Medulla oblongata (tissue), 1 donor: ENCODE data around the gene RCSD1.
"Not testable (repeated sequence)": the region's sequence is repeated elsewhere in the genome, so short reads cannot be mapped to it uniquely, and the experiment has no call there.

Source experiments
- DNase-seq: peaks from one replicate; pipeline ENCODE4 v3.0.0-alpha.2; 2015; ENCODE audit errors: extremely low spot score

RCSD1 gene

GRCh38 chr1:167715157-167715999 is 85.3 kb downstream of the RCSD1 start:
- DNase-seq, result peak; percentile 98

DNA sequence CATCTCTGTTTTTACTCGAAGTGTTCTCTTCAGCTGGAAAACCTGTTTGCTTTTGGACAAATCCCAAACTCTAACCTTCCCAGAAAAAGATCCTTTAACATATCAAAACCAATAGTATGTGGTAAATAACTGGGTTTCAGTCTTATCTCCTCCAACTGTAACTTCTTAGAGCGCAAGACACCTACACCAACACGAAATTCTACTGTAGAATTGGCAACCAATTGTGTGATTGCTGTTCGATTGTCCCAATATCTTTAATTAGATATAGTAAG is 85.9 kb downstream of the RCSD1 start:
- no peak for DNase-seq

GRCh38 chr1:167717351-167717750 is 87.3 kb downstream of the RCSD1 start:
- DNase-seq, result no peak

GRCh38 chr1:167718914-167719691 is 89.1 kb downstream of the RCSD1 start:
- DNase-seq, result no peak

- DNase-seq, result not testable (repeated sequence)
Observed at GRCh38 chr1:167719715-167720421, 89.8 kb downstream of the RCSD1 start.

DNA sequence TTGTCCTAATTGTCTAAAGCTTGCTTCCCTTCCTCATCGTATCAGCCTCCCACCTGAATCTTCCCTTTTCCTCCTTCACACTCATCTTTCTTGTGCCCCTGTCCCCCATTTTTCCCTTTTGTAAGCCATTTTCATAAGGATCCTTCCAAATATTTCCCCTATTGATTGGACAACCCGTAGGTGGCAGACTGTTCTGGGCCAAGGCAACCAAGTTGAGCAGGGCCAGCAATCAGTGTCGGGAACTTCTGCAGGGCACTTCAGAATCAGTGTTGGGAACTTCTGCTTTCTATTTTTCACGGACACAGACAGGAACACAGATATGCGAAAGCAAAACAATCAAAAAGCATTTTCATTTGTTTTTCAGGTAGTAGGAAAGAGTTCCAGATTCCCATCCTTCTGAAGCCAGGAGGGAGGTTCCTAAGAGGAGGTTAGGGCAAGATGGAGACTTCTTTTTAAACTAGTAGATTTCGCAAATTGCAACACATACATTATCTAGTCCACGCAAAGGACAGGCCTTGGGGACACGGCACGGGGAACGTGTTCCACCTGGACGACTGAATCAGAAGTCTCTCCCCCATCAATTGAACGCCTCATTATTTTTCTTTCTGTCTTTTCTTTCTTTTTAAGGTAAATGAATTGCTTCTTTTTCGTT is 91.1 kb downstream of the RCSD1 start:
- peak; percentile 84 for DNase-seq

DNA sequence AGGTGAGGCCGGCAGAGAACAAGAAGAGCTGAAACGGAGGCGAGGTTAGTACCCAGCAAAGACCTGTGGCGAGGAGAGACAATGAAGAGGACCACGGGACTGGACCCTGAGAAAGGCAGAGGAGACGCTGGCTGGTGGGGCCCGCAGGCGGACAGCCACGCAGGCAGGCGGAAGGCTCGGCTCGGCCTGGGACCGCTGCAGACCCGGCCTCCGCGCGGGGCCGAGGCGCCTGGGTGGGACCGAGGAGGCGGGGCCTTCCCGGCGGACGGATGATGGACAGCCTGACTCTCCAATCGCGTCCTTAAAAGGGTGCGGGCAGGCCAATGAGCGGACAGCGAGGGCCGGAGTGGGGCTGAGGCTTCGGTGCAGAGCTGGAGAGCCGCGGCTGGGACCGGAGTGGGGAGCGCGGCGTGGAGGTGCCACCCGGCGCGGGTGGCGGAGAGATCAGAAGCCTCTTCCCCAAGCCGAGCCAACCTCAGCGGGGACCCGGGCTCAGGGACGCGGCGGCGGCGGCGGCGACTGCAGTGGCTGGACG is 91.7 kb downstream of the RCSD1 start, which contains the start of gene MPZL1:
Gene MPZL1, plus strand, starts transcription at position 366 of the 535 bp plus-strand sequence. CDS start 170 bp downstream, outside the sequence.
- peak; percentile 96 for DNase-seq

- peak; percentile 31 for DNase-seq
Observed at GRCh38 chr1:167722152-167722869, 92.3 kb downstream of the RCSD1 start.

- no peak for DNase-seq
Observed at GRCh38 chr1:167722870-167723251, 92.8 kb downstream of the RCSD1 start.

DNA sequence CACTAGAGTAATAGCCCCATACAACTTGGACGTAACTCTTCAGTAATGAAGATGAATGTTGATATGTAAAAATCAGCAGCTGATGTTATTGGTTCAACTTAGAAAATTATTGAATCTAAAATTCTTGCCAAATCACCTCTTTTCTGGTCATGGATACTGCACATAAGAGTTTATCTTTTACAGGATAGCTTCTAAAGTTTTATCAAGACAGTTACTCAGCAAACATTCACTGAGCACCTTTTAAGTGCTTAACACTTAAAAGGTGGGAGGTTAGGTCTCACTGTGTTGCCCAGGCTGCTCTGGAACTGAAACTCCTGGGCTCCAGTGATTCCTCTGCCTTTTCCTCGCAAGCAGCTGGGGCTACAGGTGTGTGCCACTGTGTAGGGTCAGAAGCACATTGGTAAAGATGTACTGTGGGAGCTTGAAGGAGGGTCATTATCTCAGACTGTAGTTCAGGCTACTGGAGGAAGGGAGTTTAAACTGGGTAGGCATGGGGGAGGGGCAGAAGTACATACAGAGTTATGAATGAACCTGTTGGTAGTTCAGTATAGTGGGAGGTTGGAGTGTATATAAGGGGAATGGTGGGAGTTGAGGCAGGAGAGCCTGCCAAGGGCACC is 93.8 kb downstream of the RCSD1 start:
- no peak for DNase-seq

DNA sequence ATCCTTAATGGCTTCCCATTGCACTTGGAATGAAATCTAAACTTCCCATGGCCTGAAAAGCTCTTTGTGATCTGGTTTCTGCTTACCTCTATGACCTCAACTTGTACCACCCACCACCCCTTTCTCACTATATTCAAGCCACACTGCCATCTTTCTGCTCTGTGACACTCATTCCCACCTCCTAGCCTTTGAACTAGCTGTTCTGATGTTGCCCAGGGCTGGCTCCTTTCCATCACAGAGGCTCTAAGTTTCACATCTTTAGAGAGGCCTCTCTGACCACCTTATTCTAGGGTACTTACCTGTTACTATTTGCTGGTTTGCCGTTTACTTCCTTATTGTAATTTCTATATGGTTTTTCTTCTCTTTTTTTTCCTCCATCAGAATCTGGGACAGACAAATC is 96.0 kb downstream of the RCSD1 start:
- DNase-seq, result no peak

DNA sequence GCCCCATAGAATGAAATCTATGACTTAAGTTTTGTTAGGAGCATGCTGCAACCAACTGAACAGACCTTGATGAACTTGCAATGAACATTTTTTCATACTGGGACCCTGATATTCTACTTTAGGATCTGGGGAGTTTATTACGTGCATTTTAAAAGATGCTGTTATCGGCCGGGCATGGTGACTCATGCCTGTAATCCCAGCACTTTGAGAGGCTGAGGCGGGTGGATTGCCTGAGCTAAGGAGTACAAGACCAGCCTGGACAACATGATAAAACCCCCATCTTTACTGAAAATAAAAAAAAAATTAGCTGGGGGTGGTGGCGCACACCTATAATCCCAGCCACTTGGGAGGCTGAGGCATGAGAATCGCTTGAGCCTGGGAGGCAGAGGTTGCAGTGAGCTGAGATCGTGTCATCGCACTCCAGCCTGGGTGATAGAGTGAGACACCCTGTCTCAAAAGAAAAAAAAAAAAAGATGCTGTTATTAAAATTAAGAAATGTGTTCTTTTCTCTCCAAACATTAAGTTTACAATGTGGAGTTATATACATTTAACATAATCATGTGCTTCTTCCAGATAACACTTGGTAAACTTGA is 98.9 kb downstream of the RCSD1 start:
- no peak for DNase-seq

DNA sequence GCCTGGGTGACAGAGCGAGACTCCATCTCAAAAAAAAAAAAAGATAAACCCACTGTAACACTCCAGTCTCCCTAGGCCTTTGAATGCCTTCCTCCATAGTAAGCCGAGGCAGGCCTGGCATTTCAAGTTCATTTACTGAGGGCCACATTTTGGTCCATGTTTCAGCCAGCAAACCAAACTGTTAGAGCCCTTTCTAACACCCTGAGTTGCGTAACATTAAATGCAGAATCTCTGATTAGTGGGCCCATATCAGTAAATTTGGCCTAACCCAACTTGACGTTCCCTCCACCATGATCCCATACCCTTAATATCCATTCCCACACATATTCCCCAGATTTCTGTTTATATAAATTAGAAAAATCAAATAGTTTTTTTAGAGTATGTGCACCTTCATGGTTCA is 104.2 kb downstream of the RCSD1 start:
- no peak for DNase-seq

DNA sequence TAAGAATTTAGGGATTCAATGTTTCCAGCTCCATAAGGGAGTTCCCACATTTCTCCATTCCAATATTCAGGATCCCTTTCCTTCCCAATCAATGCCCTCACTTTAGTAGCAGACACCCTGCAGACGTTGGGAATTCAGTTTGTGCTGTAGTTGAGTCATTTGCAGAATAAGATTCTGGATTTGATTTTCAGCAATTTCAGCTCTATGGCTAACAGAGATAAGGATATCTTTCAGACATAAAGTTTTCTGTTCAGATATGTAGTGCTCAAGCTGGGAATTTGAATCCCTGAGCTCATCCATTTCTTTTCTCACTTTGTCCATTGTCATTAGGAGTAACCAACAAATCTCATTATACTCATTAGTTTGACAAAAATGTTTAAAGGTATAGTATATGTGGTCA is 104.8 kb downstream of the RCSD1 start:
- no peak for DNase-seq

DNA sequence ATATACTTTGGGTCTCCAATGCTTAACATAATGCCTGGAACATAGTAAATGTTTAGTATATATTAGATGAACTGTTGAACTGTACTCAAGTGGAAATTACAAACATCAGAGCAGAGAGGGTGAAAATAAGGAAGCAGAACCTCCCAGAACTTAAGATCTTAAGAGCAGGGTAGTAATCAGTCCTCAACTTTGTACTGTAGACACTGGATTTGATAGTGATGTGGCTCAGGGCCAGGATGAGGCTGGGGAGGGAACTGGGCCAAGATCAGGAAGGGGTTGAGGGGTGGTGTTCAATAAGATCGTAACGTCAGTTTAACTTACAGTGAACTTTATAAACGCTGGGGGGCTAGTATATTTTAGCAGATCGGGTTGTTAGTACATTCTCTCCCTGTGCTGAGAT is 107.1 kb downstream of the RCSD1 start:
- no peak for DNase-seq

GRCh38 chr1:167738158-167738557 is 108.1 kb downstream of the RCSD1 start:
- no peak for DNase-seq

DNA sequence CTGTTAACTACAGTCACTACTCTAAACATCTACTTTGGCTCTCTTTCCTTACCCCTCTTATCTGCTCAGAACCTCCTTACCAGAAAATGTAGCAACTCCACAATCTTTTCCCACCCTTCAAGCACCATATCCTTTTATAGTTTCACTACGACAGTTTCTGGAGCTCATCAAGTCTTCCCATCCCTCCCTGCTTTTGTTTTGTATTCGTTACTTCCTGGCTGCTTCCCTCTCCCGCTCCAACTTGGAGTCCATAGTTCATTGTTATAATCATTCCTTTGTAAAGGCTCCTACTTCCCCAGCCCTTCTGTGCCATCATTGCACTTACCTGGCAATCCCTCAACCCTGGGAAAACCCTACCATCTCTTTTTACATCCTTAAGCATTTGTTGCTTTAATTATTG is 109.7 kb downstream of the RCSD1 start:
- no peak for DNase-seq

- not testable (repeated sequence) for DNase-seq
Observed at GRCh38 chr1:167741103-167741502, 111.1 kb downstream of the RCSD1 start.

GRCh38 chr1:167742392-167743057 is 112.5 kb downstream of the RCSD1 start:
- DNase-seq, result not testable (repeated sequence)

- DNase-seq, result no peak
Observed at GRCh38 chr1:167744901-167745300, 114.9 kb downstream of the RCSD1 start.
